ENCODE results near the gene GRAMD1C.

DNA sequence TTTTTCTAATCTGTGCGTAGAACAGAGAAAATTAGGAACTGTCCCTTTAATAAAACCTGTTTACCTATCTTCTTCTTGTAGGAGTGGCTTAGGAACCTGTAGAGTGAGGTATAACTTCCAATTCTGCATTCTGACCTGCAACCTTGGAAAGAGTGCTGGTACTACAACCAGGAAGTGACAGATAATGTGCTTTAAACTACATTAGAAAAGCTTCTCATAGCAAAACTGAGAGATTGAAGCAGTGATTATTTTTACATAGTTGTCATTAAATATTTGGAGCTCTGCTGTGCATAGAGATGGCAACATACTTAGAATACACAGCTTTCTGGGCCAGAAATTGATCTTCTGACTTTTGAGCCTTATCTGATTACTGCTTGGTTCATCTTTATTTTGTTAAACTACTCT is 58.8 kb downstream of the GRAMD1C start:
- TF ChIP-seq, protein P1, sequence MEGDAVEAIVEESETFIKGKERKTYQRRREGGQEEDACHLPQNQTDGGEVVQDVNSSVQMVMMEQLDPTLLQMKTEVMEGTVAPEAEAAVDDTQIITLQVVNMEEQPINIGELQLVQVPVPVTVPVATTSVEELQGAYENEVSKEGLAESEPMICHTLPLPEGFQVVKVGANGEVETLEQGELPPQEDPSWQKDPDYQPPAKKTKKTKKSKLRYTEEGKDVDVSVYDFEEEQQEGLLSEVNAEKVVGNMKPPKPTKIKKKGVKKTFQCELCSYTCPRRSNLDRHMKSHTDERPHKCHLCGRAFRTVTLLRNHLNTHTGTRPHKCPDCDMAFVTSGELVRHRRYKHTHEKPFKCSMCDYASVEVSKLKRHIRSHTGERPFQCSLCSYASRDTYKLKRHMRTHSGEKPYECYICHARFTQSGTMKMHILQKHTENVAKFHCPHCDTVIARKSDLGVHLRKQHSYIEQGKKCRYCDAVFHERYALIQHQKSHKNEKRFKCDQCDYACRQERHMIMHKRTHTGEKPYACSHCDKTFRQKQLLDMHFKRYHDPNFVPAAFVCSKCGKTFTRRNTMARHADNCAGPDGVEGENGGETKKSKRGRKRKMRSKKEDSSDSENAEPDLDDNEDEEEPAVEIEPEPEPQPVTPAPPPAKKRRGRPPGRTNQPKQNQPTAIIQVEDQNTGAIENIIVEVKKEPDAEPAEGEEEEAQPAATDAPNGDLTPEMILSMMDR (IDR thresholded peaks at IDR 0.05; ENCODE audit: low read length), result no peak
- TF ChIP-seq EZH2 (optimal IDR thresholded peaks at IDR 0.05; ENCODE audit: low read depth, low read length) (no peak), EZH2phosphoT487 (IDR thresholded peaks at IDR 0.05; ENCODE audit: low read length) (no peak)

Measured in MM.1S (cell line).